Activated CD4-positive, alpha-beta T cell treated with anti-CD3 and anti-CD28 coated beads, Interleukin-2, Interleukin-4, amounts not matched to agents 100 ng/mL and 50 ng/mL, durations not matched to agents 16 hours and 8 hours (primary cell): ENCODE measurements around the gene MNX1.
A peak's percentile ranks its signal among the peaks of the same experiment; 100 is the strongest.

Experiments
- DNase-seq: peaks from one replicate; pipeline ENCODE4 v3.0.0-alpha.2; 2020; ENCODE audit warnings: low spot score

Gene MNX1

GRCh38 chr7:157010588-157011332 lies at the start of gene MNX1:
Gene MNX1, minus strand, starts transcription at chr7:157010663. Its CDS starts 313 bp downstream, at chr7:157010350.
- peak; percentile 37 for DNase-seq

- no peak for DNase-seq
Observed at GRCh38 chr7:157059534-157059933, 49.1 kb upstream of the MNX1 start.

DNA sequence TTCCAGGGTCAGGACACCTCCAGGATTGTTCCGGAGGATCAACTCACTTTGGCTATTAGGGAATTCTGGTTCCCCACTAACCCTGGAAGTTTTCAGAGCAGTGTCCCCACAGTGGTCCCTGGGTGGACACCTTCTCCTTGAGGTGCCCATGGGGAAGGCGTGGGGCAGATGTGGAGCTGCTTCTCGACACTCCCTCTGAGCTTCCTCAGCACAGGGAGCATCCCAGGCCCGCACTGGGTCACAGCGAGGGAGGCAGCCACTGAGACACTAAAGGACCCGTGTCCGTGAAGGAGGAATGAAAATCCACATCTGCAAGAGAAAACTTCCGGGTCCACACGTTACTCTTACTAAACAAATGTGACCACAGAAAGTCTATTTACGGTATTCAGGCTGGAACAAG lies 48.2 kb upstream of the MNX1 start:
- DNase-seq: no peak

DNA sequence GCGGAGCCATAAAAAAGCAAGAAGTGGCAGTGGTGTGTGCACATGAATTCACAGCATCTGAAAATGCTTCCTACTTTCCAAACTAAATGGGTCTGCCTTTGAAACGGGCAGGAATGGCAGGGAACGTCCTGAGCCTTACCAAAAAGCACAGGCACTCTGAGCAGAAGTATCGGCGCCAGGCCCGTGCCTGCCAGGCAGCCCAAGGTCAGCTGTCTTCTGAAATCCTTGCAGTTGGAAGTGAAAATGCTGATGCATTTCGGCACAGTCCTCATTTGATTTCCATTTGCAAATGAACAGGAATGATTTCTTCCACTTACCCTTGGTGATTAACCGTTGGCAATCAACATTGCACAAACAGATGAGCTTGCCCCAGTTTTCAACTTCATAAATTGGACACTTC lies 47.6 kb upstream of the MNX1 start:
- no peak for DNase-seq

- DNase-seq: no peak
Observed at GRCh38 chr7:157056957-157057902, 46.8 kb upstream of the MNX1 start.

- DNase-seq: no peak
Observed at GRCh38 chr7:157056246-157056645, 45.8 kb upstream of the MNX1 start.

GRCh38 chr7:157054927-157055326 lies 44.5 kb upstream of the MNX1 start:
- no peak for DNase-seq

GRCh38 chr7:157053118-157053517 lies 42.7 kb upstream of the MNX1 start:
- no peak for DNase-seq

DNA sequence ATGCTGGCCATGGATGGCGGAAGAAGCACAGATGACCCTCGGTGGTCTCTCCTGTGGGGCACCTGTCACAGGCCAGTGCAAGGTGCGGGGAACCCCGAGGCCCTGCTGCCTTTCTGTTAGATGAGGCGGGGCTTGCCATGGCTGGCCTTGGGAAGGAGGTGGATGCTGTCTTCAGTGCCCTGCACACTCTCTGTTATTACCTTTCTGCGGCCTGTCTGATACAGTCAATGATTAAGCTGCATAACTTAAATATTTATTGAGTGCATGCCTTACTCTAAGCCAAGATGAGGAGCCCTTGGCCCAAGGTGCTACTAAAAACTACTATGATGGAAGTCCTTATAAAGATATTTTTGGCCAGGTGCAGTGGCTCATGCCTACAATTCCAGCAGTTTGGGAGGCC lies 36.7 kb upstream of the MNX1 start:
- DNase-seq: no peak

DNA sequence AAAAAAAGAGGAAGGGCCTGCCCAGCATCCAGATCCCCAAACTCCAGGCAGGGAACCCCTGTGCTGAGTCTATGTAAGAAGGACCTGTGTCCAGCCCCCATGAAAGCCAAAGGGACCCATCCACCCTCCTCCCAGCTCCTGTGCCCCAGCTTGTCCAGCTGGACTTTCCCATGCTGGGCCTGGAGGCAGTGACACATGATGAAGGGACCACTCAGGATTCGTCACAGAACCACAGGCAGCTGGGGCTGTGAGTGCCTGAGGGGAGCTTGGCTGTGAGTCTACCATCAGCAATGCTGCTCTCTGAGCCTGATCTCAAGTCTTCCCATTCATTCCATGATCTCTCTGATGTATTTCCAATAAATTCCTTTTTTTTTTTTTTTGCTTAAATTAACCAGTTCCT lies 36.2 kb upstream of the MNX1 start:
- DNase-seq: no peak

DNA sequence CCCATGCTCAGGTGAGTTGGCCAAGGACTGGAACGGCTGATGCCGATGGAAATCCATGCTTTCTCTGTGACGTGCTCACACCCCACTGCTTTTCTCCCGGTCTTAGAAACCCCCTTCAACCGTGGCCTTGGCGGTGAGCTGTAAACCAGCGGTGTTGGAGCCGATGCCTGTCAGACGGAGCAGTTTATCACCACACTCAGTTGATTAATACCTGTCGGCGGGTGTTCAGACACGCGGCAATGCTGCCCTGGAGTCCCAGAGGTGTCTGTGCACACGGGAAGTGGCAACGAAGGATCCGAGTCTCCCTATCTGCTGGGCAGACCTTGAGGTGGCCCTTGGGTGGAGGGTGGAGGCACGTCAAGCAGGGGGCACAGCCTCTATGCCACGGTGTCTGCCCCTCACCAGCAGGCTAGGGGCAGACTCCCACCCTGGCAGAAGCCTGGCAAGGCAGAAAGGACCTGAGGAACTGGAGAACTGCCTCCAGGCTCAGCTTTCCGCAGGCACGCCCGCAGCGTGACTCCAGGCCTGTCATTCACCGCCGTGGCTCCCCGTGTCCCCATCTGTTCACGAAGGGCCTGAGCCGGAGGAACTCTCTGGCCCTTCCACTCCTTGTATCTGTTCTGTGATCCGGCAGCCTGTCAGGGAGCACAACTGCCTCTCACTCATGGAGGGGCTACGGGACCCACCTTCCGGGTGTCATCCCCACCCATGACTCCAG lies 34.6 kb upstream of the MNX1 start:
- no peak for DNase-seq

GRCh38 chr7:157044147-157044687 lies 33.8 kb upstream of the MNX1 start:
- no peak for DNase-seq

- no peak for DNase-seq
Observed at GRCh38 chr7:157043745-157044144, 33.3 kb upstream of the MNX1 start.

- DNase-seq: no peak
Observed at GRCh38 chr7:157041514-157042277, 31.2 kb upstream of the MNX1 start.

DNA sequence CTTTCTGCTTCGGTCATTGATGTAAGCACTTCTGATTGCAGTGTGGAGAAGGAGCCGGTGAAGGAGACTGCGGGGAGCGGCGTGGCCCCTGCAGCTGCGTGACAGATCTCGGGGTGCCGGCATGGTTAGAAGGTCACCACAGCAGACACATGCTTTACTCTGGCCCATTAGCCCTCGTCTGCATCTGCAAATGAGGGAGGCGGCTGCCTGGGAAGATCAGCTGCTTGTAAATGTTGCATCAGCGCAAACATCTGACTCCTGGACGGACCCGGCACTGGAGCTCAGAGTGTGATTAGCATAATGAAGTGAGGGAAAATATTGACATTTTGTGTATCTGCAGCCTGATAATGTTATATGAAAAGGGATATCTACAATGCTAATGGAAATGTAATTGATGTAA lies 30.5 kb upstream of the MNX1 start:
- no peak for DNase-seq

DNA sequence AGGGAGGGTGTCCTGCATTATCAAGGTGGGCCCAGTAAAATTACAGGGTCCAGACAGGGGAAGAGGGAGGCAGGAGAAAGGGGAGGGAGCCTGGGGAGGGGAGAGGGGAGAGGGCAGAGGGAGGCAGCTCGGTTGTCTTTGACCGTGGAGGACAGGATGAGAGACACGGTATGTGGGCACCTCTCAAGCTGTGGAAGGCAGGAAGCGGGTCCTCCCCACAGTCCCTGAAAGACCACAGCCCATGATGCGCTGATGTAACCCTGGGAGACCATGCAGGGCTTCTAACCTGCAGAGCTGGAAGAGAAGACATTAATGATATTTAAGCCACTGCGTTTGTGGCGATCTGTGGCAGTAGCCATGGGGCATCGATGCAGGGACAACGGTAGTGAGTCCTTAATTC lies 27.2 kb upstream of the MNX1 start:
- DNase-seq: no peak

DNA sequence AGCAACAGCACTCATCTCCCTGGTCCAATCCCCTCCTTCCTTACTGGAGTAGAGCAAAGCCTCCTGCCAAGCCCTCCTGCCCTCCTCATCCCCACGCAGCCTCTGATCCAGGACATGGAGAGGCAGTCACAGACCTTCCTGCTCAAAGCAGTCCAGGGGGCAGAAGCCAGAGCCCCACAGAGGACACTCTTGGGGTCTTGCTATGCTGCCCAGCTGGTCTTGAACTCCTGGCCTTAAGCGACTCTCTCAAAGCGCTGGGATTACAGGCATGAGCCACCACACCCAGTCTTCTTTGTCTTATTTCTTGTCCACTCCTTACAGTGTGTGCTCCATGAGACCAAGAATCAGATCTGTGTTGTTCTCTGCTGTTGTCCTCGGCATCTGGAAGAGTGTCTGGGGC lies 26.6 kb upstream of the MNX1 start:
- no peak for DNase-seq

- DNase-seq: no peak
Observed at GRCh38 chr7:157035979-157036378, 25.5 kb upstream of the MNX1 start.

- no peak for DNase-seq
Observed at GRCh38 chr7:157035302-157035701, 24.8 kb upstream of the MNX1 start.

DNA sequence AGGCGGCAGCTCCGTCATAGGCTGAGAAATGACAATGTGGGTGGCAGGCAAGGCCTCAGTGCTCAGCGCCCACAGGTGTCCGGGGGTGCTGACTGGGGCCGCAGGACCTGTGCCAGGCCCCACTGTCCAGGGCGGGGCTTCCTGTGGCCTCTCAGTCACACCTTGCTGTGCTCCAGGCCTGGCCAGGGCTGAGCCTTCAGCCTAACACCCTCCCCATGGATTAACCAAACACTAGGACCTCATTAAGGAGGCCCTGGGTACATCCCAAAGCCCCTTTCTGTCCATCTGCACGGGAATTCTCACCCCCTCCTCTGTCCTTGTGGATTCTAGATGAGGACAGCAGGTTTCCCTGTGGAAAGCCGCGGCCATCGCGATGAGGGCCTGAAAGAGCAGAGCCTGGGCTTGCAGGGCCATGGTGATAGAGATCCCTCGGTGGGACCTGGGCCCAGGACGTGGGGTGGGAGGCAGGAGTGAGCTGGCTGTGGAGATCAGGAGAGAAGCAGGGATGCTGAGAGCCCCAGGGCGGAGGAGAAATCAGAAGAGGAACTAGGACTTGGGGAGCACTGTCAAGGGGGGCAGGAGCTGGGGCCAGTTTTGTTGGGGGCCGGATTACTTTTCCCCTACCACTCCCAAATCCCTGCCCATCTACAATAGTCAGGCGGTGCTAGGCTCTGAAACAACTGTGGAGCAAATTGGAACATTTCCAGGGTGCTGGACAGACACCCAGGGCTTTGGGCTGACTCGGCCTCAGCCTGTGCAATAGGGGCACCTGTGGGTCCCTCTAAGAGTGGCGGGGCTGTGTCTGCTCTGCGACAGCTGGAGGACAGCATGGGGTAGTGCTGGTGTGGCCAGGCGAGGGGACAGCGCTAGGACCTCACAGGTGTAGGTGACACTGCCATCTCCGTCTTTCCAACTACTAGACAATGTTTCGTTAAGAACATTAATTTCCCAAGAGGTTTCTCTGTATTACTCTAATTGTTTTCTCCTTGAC lies 23.3 kb upstream of the MNX1 start:
- DNase-seq: no peak
